NCI-H1417 treated with DMSO at 0.1 percent for 48 hours (cell line): ENCODE data around the gene CALHM5.
"Not testable (repeated sequence)": the region's sequence is repeated elsewhere in the genome, so short reads cannot be mapped to it uniquely, and the experiment has no call there.

Experiments
- DNase-seq: peaks from one replicate; lab custom pipeline; 2025; lab: John Stamatoyannopoulos, UW

The CALHM5 gene

GRCh38 chr6:116511424-116512110 lies at the start of gene CALHM5:
CALHM5 (plus strand) TSS chr6:116511639; CDS start chr6:116511697, 58 bp downstream.
- DNase-seq: no peak

GRCh38 chr6:116461932-116462885 lies 49.2 kb upstream of the CALHM5 start:
- DNase-seq: no peak

- DNase-seq: no peak
Observed at GRCh38 chr6:116463301-116463700, 48.1 kb upstream of the CALHM5 start.

- DNase-seq: no peak
Observed at GRCh38 chr6:116465246-116465645, 46.2 kb upstream of the CALHM5 start.

GRCh38 chr6:116467096-116467495 lies 44.3 kb upstream of the CALHM5 start:
- DNase-seq: no peak

- no peak for DNase-seq
Observed at GRCh38 chr6:116467514-116467913, 43.9 kb upstream of the CALHM5 start.

GRCh38 chr6:116468293-116468692 lies 43.1 kb upstream of the CALHM5 start:
- no peak for DNase-seq

- no peak for DNase-seq
Observed at GRCh38 chr6:116471531-116471930, 39.9 kb upstream of the CALHM5 start.

GRCh38 chr6:116472706-116473105 lies 38.7 kb upstream of the CALHM5 start:
- DNase-seq: no peak

GRCh38 chr6:116475141-116475540 lies 36.3 kb upstream of the CALHM5 start:
- no peak for DNase-seq

GRCh38 chr6:116476002-116476678 lies 35.3 kb upstream of the CALHM5 start:
- DNase-seq: no peak

GRCh38 chr6:116482780-116483179 lies 28.7 kb upstream of the CALHM5 start:
- no peak for DNase-seq

- no peak for DNase-seq
Observed at GRCh38 chr6:116483616-116484015, 27.8 kb upstream of the CALHM5 start.

- DNase-seq: no peak
Observed at GRCh38 chr6:116485559-116486184, 25.8 kb upstream of the CALHM5 start.

GRCh38 chr6:116491610-116492330 lies 19.7 kb upstream of the CALHM5 start:
- DNase-seq: no peak

GRCh38 chr6:116492331-116493067 lies 18.9 kb upstream of the CALHM5 start:
- DNase-seq: no peak

- not testable (repeated sequence) for DNase-seq
Observed at GRCh38 chr6:116495161-116495560, 16.3 kb upstream of the CALHM5 start.

- no peak for DNase-seq
Observed at GRCh38 chr6:116497113-116497676, 14.2 kb upstream of the CALHM5 start.

- DNase-seq: no peak
Observed at GRCh38 chr6:116500969-116501433, 10.4 kb upstream of the CALHM5 start.

GRCh38 chr6:116507324-116507723 lies 4.1 kb upstream of the CALHM5 start:
- DNase-seq: no peak
